Upper lobe of left lung (tissue), 4 donors: ENCODE measurements around the gene ERVV-1.

Experiments used
- CTCF ChIP-seq, 6 experiments: fragments of 450-650 bp in 4 of 6; fragments of 200-600 bp in 2 of 6; sonication (generic) in 2 of 6; IDR thresholded peaks; one replicate each; pipeline ENCODE4 v1.5.1; 2016 to 2019; ENCODE audit warnings: antibody characterized with exemption in 6 of 6
- EP300 ChIP-seq, 4 donors: sonication (generic); formaldehyde crosslinking; IDR thresholded peaks; one replicate each; pipeline ENCODE4 v1.5.1; 2017; ENCODE audit warnings: antibody characterized with exemption in 4 of 4, control low read depth in 2 of 4
- POLR2A ChIP-seq, 4 donors: fragments of 450-650 bp; IDR thresholded peaks; one replicate each; pipeline ENCODE4 v1.5.1; 2016 to 2017; ENCODE audit warnings: antibody characterized with exemption in 4 of 4, mild to moderate bottlenecking in 2 of 4

DNA sequence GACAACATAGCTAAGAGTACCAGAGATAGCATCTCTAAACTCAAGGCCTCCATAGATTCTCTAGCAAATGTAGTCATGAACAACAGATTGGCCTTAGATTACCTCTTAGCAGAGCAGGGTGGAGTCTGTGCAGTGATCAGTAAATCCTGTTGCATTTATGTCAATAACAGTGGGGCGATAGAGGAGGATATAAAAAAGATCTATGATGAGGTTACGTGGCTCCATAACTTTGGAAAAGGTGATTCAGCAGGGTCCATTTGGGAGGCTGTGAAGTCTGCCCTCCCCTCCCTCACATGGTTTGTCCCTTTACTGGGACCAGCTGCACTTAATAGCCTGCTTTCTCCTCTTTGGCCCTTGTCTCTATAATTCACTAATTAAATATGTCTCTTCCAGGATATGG lies 1.4 kb downstream of the ERVV-1 start:
- TF ChIP-seq CTCF (IDR thresholded peaks at IDR 0.05) (no peak), POLR2A (IDR thresholded peaks at IDR 0.05) (no peak), EP300 (IDR thresholded peaks at IDR 0.05) (no peak)
